Stimulated activated CD4-positive, alpha-beta T cell treated with anti-CD3 and anti-CD28 coated beads, Interleukin-1b, Interleukin-23, amount 100 ng/mL, for 4 hours (primary cell): ENCODE data around the gene CYP21A2.

Source experiments
- DNase-seq, 2 donors: peaks; one replicate each; pipeline ENCODE4 v3.0.0-alpha.2; 2020; ENCODE audit warnings: low read depth in 2 of 2

CYP21A2 gene

DNA sequence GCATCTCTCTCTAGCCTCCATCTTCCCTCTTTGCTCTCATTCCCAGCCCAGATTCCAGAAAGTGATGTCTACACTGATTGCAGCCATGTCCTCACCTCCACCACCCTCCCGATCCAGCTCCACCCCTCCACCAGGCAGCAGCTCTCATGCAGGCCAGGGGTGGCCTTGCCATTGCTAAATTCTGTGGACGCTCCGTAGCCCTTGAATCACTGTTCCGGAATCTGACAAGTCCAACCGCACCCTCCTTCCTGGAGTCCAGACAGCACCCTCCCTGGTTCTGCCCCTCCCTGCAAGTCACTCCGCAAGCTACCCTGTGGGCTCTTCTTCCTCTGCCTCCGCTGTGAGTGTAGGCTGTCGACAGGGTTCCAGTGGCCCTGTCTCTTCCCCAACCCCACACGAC is 44.7 kb downstream of the CYP21A2 start:
- no peak for DNase-seq

DNA sequence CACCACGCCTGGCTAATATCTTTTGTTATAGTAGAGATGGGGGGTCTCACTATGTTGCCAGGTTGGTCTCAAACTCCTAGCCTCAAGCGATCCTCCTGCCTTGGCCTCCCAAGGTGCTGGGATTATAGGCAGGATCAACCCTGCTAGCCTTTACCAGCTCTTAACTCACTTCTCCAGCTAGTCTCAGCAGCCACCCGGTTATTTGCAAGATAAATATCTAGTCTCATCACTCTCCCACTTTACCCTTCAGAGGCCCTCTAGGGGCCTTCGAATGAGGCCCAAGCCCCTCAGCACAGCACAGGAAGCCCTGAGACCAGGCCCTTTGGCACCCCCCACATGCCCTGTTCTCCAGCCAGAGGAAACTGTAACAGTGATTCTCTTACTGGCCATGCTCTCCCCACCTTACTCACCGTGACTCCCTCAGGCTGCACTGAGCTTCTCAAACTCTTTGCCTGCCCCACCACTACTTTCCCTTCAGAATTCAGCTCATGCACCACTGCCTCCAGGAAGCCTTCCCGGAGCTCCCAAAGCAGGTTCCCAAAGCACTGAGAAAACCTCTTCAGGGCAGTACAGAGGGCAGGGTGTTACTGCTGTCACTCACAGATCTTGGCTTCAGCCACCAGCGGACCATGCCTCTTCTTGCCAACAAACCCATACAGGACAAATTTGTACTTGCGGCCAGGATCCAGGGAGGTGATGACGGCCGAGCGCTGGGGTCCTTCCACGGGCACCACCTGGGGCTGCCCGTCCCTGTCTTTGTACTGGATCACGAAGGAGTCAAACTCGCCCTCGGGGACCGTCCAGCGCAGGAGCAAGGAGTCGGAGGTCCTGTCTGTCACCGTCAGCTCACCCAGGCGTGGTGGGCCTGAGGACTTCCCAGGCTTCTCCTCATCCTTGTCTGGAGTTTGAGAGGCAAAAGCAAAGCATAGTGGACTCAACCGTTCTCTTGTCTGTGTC is 45.9 kb downstream of the CYP21A2 start:
- no peak for DNase-seq

DNA sequence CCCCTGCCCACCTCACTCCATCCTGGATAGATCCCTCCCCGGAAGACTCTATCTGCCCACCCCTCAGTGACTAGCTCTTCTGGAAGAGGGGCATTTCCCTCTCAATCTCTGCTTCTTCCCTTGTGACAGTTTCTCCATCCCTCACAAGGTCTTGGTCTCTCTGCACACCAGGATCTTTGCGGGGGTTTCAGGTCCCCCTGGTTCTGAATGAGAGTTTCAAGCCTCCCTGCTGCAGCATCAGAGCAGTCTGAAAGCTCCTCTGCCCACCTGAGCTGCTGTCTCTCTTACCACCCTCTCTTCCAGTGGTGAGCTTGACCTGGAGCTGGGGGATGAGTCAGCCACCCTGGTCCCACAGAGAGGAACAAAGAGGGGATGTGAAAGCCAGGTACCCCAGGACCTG is 46.6 kb downstream of the CYP21A2 start:
- DNase-seq: no peak

DNA sequence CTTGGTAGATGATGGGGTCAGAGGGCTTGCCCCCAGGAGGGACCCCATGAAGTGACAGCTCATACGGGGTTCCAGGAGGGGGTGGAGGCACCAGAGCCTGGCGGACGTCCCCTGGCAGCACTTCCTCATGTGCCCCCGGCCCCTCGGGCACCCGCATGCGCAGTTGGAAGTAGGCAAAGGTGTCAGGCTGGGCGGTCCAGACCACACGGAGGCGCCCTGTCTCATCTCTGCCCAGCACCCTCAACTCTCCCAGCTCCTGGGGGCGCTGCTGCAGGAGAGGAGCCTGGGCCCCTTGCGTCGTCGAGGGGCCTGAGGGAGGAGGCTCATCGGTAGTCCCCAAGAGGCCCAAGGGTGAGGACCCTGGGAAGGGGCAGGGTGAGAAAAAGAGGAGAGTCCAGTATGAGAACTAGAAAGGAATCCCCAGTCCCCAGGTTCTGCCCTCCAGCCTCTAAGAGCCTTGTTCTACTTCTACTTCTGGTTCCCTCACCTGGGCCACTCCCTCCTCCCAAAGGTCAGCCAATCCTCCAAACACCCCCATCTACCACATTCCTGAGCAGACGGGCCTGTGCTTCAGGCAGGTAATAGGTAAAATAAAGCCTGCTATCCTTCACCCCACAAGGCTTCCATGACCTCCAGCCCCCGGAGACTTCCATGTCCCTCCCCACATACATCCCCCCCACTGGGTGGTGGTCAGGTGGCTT is 47.7 kb downstream of the CYP21A2 start:
- no peak for DNase-seq

DNA sequence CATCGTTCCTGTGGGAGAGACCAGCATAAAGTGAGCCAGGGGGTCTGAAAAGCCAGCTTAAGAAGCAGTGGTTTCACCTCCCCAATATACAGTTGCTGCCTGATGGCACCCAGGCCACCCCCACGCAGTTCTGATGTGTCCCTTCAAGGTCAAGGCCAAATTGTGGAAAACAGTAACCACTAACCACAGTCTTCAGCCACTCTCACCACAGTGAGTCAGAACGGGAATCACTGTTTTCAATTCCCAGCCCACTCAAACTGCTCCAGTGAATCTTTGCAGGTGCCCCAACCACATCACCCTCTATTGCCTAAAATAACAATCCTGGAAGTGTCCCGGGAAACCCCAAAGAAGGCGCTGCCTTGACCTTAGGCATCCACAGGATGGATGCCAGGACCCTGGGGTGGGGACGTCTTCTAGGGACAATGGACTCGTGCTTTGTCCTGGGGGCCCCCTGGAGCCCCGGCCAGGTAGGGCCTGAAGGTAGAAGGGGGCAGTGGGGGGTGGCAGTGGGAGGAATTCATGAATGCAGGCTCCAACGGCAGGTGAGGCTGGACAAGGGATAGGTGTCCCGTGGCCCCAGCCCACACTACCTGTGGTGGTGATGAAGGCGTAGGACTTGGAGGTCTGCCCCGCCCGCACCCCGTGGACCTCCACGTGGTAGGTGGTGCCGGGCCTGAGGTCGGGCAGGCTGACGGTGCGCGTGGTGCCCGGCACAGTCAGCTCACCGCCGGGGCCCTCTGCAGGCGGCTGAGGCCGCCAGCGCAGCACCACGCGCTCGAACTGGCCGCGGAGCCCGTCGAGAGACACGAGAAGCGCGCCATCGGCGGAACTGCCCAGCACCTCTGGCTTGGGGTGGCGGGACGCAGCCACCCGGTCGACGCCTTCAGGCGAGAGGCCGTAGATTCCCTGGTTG is 48.7 kb downstream of the CYP21A2 start:
- no peak for DNase-seq

DNA sequence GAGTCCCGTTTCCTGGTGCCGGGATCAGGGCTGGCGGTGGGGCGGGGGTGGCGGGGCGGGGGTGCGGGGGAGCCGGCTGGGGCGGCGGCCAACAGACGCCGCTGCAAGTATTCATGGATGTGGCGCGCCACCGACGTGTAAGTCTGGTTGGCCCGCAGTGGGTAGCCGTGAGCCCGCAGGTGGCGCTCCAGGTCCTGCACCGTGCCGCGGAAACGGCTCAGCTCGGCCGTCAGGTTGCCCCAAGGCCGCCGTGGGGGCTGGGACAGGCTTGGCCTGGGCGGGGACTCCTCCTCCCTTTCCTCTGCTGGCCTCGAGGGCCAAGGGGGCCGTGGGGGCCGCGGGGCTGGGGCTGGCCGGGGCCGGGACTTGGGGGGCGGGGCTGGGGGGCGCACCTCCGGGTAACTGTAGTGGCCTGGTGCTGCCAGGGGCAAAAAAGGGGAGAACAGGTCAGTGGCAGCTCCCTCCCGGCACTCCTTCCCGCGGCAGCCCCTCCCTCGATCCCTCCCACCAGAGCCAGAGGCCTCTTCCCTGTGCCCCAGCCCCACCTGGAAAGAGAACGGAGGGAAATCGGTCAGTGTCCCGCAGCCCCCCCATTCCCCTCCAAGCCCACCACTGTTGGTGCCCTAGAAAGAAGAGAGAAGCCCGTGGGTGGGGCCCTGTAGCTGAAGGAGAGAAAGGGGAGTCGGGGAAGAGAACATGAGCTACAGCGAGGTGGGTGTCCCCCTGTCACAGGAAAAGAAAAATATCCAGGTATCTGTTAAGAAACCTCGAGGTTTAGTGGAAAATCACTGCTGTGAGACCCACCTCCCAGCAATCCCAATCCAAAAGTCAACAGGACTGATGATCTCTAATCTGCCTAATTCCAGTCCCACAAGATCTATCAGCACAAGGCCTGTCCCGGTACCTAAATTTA is 49.6 kb downstream of the CYP21A2 start:
- peak; percentile 56 to 62 for DNase-seq

DNA sequence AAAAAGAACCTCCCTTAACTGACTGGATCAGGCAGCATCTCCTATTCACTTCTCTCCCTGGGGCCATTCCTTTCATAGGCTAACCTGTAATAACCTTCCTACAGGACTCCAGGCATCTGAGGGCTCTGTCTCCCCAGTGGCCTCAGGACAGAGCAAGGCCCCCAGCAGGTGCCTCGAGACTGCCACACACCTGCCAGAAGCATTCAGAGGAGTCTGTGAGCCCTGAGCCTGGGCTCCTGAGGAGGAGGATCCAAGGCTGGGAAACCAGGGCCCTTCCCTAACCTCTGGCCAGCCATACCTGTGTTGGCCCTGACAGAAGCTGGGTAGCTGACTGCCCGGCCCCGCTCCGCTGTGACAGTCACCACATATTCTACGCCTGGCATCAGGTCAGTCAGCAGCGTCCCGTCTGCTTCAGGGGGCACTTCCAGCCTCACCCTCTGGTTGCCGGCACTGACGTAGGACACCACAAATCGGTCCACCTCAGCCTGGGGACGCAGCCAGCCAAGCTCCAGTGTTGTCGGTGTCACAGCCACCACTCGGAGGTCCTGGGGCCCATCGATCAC is 50.4 kb downstream of the CYP21A2 start:
- DNase-seq: no peak

DNA sequence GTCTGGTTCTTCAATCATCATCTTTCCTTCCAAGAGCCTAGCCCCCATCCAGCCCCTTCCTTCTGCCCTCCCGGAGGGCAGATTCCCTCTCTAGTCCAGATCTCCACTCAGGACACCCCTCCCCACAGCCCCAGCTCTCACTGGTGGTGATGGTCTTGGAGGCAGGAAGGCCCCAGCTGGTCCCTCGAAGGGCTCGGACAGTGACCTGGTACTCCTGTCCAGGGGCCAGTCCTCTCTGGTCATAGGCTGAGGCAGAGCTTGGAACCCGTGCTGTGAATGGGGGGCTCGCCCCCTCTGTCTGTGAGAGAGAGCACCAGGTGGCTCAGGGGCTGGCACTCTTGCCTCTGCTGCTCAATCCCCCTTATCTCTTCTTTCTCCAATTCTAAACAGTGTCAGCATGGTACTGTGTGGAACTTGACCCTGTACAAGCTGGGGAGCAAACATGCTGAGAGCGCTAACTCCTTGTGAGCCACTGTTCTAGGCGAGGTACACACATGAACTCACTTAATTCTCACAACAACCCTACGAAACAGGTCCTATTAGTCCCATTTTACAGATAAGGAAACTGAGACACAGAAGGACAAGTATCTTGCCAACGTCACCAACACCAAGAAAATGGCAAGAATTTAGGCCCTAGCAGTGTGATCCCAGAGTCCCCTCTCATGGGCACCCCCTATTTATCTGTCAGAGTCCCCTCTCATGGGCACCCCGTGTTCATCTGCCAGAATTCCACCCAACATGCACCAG is 51.0 kb downstream of the CYP21A2 start:
- DNase-seq: no peak
